ENCODE measurements around the gene RNF123. TPM values are rescaled to one million over a fixed set of nuclear protein-coding genes. Genes with fewer than 3 reads are reported as not detected.

RNF123 gene
- total and polyA plus RNA-seq, 2 donors (not counting 3 experiments of a cell fraction or from before 2014, with no cell fraction given): 43.4 to 59.3 TPM

DNA sequence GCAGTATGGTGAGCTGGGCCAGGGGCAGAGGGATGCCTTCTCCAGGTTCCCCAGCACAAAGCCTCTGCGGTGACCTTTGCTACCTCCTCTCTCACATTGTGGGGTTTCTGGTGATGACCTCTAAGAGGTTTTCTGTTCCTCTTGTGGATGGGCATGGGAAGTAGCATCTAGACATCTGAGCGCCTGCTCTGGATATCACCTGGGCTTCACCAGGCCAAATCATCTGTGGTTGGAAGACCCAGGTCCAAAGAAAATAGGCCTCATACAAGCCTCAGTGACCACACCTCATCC, 8.2 kb upstream of the RNF123 start:
- H3K27me3 ChIP-seq (ENCODE audit: control insufficient read depth in 2 of 2, insufficient read depth in 2 of 2, low read length in 2 of 2): no peaks in the 10 kb centered on the region
- no peaks in the 10 kb centered on the region for H4K20me1 ChIP-seq (replicated peaks; ENCODE audit: control insufficient read depth, extremely low read depth, insufficient read depth, low read length)
- H3K4me3 ChIP-seq (replicated peaks in 1 of 3; ENCODE audit: insufficient read depth in 1 of 3, low read depth in 1 of 3, low read length in 3 of 3): no peak overlapping the region
- no peak for TF ChIP-seq POLR2AphosphoS5 (IDR thresholded peaks at IDR 0.05; ENCODE audit: insufficient read depth, low read depth, low read length)
- TF ChIP-seq, protein P1, sequence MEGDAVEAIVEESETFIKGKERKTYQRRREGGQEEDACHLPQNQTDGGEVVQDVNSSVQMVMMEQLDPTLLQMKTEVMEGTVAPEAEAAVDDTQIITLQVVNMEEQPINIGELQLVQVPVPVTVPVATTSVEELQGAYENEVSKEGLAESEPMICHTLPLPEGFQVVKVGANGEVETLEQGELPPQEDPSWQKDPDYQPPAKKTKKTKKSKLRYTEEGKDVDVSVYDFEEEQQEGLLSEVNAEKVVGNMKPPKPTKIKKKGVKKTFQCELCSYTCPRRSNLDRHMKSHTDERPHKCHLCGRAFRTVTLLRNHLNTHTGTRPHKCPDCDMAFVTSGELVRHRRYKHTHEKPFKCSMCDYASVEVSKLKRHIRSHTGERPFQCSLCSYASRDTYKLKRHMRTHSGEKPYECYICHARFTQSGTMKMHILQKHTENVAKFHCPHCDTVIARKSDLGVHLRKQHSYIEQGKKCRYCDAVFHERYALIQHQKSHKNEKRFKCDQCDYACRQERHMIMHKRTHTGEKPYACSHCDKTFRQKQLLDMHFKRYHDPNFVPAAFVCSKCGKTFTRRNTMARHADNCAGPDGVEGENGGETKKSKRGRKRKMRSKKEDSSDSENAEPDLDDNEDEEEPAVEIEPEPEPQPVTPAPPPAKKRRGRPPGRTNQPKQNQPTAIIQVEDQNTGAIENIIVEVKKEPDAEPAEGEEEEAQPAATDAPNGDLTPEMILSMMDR (IDR thresholded peaks at IDR 0.05; ENCODE audit: extremely low read depth in 1 of 2, insufficient read depth in 1 of 2, low read depth in 1 of 2, low read length in 2 of 2): no peak
- no peak for DNase-seq (ENCODE audit: low read depth, low spot score)
- ChIA-PET CTCF (no interaction called here), POLR2A (no interaction called here)
- no peak for FAIRE-seq
- H3K4me2 ChIP-seq (ENCODE audit: insufficient read depth, low read length): no peak overlapping the region
- H3K4me1 ChIP-seq (ENCODE audit: control insufficient read depth, extremely low read depth, insufficient read depth, low read length): no peaks in the 10 kb centered on the region
- no peaks in the 10 kb centered on the region for H3K9me1 ChIP-seq (replicated peaks; ENCODE audit: control insufficient read depth, extremely low read depth, insufficient read depth, low read length)
- no TSS peak for BruUV-seq (replicated peaks)
- no peaks in the 10 kb centered on the region for H3K9me3 ChIP-seq (replicated peaks; ENCODE audit: control insufficient read depth, insufficient read depth, low read length)
- no peaks in the 10 kb centered on the region for H3K79me2 ChIP-seq (ENCODE audit: control insufficient read depth, insufficient read depth, low read length)
- dilution Hi-C loops (cut with MboI; ENCODE audit: extremely low pct_ligation_motif_present, low sequenced_read_pairs): no loop called here
- no peak overlapping the region for H2AFZ ChIP-seq (ENCODE audit: low read depth, low read length)
- H3K27ac ChIP-seq (ENCODE audit: insufficient read depth, low read depth, low read length): no peak overlapping the region
- intact Hi-C loops (cut with micrococcal nuclease): no loop called here
- H3K36me3 ChIP-seq (ENCODE audit: control insufficient read depth in 2 of 2, extremely low read depth in 1 of 2, insufficient read depth in 2 of 2, low read length in 2 of 2): peaks cover 0 to 13% of the 10 kb centered on the region in 2 experiments
- no peak overlapping the region for H3K9ac ChIP-seq (replicated peaks; ENCODE audit: extremely low read depth, insufficient read depth, low read length)

- dilution Hi-C loops (cut with MboI; ENCODE audit: extremely low pct_ligation_motif_present, low sequenced_read_pairs) (no loop called here), intact Hi-C loops (cut with micrococcal nuclease) (no loop called here)
- ChIA-PET CTCF (no interaction called here), POLR2A (no interaction called here)
- H3K9ac ChIP-seq (replicated peaks; ENCODE audit: extremely low read depth, insufficient read depth, low read length): no peak overlapping the region
- H3K4me2 ChIP-seq (ENCODE audit: insufficient read depth, low read length): no peak overlapping the region
- no peak overlapping the region for H2AFZ ChIP-seq (ENCODE audit: low read depth, low read length)
- TF ChIP-seq EZH2 (IDR thresholded peaks at IDR 0.05; ENCODE audit: borderline replicate concordance, low read depth, low read length, severe bottlenecking) (no peak), JUN (IDR thresholded peaks at IDR 0.05; ENCODE audit: borderline replicate concordance, insufficient read depth, insufficient read length, low read depth) (no peak), POLR2AphosphoS5 (IDR thresholded peaks at IDR 0.05; ENCODE audit: insufficient read depth, low read depth, low read length) (no peak), POLR2A (IDR thresholded peaks at IDR 0.05; ENCODE audit: low read depth, low read length) (no peak), MYC (IDR thresholded peaks at IDR 0.05; ENCODE audit: low read depth, low read length) (no peak), FOS (IDR thresholded peaks at IDR 0.05; ENCODE audit: borderline replicate concordance, insufficient read depth, low read length) (no peak), MAX (IDR thresholded peaks at IDR 0.05; ENCODE audit: insufficient read depth, insufficient read length) (no peak), GATA2 (IDR thresholded peaks at IDR 0.05; ENCODE audit: insufficient read depth, insufficient read length, low read depth, low read length) (no peak)
- TF ChIP-seq, protein P1 (IDR thresholded peaks at IDR 0.05; ENCODE audit: extremely low read depth in 1 of 2, insufficient read depth in 1 of 2, low read depth in 1 of 2, low read length in 2 of 2): no peak
- FAIRE-seq (no peak), DNase-seq (ENCODE audit: low read depth, low spot score) (no peak)
- peaks cover 0 to 13% of the 10 kb centered on the region in 2 experiments for H3K36me3 ChIP-seq (ENCODE audit: control insufficient read depth in 2 of 2, extremely low read depth in 1 of 2, insufficient read depth in 2 of 2, low read length in 2 of 2)
- no peak overlapping the region for H3K27ac ChIP-seq (ENCODE audit: insufficient read depth, low read depth, low read length)
- H3K4me1 ChIP-seq (ENCODE audit: control insufficient read depth, extremely low read depth, insufficient read depth, low read length): no peaks in the 10 kb centered on the region
- BruUV-seq (replicated peaks): no TSS peak
- no peaks in the 10 kb centered on the region for H3K79me2 ChIP-seq (ENCODE audit: control insufficient read depth, insufficient read depth, low read length)
- no peaks in the 10 kb centered on the region for H4K20me1 ChIP-seq (replicated peaks; ENCODE audit: control insufficient read depth, extremely low read depth, insufficient read depth, low read length)
- no peaks in the 10 kb centered on the region for H3K9me1 ChIP-seq (replicated peaks; ENCODE audit: control insufficient read depth, extremely low read depth, insufficient read depth, low read length)
- no peak overlapping the region for H3K4me3 ChIP-seq (replicated peaks in 1 of 3; ENCODE audit: insufficient read depth in 1 of 3, low read depth in 1 of 3, low read length in 3 of 3)
- H3K27me3 ChIP-seq (ENCODE audit: control insufficient read depth in 2 of 2, insufficient read depth in 2 of 2, low read length in 2 of 2): peaks cover 0 to 2% of the 10 kb centered on the region in 2 experiments
- H3K9me3 ChIP-seq (replicated peaks; ENCODE audit: control insufficient read depth, insufficient read depth, low read length): no peaks in the 10 kb centered on the region
These were observed 7.8 kb upstream of the RNF123 start for GRCh38 chr3:49681543-49681942.
